RPMI7951 (cell line): Measurements from ENCODE around the gene ACIN1. TPM values are rescaled to one million over a fixed set of nuclear protein-coding genes. Genes with fewer than 3 reads are reported as not detected.

Source experiments
- DNase-seq: peaks from one replicate; pipeline ENCODE4 v3.0.0-alpha.2; 2012; ENCODE audit warnings: low read depth
- total RNA-seq: library from RNA; depleted of rRNA; stranded (reverse); fragments of >200 nt; shearing (Covaris generic); gene quantifications from 2 replicates; pipeline ENCODE4 v1.2.3, GENCODE V29; 2014

ACIN1 gene
- total RNA-seq, 1 experiment from 2014 or later, result 38.9 TPM

DNA sequence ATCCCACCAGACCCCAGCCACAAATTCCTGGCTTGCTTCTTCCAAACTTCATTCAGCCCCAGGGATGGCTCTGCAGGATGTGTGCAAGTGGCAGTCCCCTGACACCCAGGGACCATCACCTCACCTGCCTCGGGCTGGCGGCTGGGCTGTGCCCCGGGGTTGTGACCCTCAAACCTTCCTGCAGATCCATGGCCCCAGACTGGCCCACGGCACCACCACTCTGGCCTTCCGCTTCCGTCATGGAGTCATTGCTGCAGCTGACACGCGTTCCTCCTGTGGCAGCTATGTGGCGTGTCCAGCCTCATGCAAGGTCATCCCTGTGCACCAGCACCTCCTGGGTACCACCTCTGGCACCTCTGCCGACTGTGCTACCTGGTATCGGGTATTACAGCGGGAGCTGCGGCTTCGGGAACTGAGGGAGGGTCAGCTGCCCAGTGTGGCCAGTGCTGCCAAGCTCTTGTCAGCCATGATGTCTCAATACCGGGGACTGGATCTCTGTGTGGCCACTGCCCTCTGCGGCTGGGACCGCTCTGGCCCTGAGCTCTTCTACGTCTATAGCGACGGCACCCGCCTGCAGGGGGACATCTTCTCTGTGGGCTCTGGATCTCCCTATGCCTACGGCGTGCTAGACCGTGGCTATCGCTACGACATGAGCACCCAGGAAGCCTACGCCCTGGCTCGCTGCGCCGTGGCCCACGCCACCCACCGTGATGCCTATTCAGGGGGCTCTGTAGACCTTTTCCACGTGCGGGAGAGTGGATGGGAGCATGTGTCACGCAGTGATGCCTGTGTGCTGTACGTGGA, 52.6 kb downstream of the ACIN1 start, which contains the start of gene PSMB11:
PSMB11 (plus strand) TSS at position 51 of the 804 bp plus-strand sequence; CDS start at position 65, 14 bp downstream.
- DNase-seq, result no peak

DNA sequence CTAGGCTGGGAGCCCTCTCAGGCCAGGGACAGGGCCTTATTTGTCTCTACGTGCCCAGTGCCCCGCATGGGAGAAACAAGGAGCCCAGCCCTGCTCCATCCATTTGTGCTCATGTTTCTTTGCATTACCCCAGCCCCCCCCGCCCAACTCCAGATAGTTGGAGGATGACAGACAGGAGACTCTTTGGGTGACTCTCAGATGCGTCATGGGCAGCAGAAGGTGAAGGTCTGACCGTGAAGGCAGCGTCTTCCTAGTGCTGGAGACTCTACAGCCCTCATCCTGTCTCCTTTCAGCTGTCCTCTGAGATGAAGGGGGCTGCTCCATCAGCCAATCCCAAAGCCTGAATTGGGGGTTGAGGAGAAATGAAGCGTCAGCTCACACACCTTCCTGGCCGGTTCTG, 53.2 kb downstream of the ACIN1 start:
- DNase-seq, result peak; percentile 33

DNA sequence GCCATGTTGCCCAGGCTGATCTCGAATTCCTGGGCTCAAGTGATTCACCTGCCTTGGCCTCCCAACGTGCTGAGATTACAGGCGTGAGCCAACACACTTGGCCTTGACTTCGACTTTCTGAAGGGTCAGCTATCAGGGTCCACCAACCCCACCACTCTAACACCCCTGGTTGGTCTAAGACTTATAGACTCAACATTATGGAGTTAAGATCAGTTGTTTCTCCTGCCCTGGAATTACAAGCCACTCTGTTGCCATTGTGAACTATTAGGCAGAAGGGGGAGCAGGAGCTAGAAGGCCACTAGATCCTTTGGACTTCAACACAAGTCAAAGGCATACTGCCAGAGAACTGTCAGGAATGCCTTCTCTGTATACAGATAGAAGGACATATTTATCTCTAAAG, 54.8 kb downstream of the ACIN1 start:
- DNase-seq, result no peak

DNA sequence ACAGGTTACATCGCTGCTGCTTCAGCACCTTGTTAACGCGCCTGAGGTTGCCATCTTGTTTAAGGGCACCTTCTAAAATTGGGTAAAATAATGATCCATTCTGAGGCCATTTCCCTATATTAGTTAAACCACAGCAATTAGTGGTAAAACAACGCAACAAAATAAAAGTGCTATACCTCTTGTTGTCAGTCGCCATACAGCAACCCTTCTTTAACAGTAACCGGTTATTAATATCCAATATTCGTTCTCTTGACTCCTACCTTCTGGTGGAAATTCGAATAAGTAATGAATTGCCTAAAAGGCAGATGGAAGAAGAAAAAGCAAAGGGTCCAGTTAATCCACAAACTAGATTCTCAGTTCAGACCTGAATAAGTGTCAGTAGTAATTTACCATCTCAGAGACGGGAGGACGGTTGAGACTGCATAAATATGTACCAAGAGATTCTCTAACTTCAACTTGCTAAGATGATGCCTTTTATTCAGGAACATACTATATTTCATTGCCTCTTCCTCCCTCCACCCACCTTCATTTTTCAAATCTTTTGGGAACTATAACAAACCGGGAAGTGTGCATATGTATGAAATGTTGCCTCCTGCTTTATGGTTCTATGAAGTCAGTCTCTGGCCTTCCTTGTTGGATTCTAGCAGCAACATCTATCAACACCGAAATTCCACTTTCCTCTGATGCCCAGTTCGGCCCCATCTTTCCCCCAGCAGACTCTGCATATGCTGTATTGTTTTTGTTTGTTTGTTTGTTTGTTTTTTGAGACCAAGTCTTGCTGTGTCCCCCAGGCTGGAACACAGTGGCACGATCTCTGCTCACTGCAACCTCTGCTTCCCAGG, 59.4 kb downstream of the ACIN1 start:
- no peak for DNase-seq

DNA sequence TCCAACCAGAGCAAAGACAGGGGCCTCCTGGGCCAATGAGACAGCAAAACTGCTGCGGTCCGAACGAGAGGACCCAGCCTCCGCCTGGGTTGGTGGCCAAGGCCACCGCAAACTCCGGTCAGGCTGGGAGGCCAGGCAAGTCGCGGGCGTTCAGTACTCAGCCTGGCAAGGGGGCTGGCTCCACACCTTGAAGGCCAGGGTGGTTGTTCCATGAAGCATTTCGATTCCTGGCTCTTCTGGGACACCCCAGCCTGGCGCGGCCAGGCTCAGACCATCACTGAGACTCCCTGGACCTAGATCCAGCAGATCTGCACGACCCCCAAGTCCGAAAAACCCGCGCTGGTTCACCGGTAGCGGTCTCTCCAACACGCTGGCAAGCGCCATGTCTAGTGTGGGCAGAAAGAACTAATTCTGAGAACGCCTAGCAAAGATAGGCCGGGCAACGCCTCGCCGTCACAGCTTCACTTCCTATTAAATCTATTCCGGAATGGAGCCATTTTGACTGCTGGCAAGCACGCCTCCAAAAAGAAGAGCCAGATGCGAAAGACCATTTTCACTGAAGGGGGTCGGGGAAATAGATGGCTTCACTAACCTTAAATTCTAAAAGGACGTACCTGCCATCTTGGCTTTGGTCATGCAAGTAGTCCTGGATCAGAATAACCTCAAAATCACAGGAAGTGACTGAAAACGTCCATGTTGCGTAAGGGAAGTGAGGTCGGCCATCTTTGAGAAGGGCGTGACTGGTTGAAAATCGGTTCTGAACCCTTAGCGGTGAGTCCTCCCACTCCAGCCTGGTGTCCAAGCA, 60.2 kb downstream of the ACIN1 start, which contains the start of gene PSMB5:
PSMB5 (minus strand) TSS at position 403 of the 805 bp plus-strand sequence; CDS start at position 384, 19 bp downstream.
- DNase-seq, result peak; percentile 92

DNA sequence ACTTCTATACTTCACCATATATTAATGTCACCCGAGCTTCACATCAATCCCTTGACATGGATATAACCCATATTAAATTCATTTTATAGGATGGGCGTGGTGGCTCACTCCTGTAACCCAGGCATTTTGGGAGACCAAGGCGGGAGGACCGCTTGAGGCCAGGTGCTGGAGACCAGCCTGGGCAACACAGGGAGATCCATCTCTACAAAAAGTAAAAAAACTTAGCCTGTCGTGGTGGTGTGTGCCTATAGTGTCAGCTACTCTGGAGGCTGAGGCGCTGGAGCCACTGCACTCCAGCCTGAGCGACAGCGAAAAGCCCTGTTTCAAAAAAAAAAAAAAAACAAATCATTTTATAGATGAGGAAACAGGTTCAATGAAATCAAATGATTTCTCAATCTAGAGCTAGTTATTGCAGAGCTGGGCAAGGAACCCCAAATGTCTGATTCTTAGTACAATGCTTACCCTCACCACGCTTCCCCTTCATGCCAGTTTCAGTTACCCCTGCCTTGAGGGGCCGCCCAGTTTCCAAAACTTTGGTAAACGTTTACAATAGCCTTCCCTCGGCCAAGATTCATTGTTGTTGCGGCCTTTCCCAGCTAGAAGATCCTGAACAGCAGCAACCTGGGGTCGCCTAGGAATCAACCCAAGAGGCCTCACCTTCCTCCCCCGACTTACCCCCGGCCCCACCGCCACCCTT, 61.0 kb downstream of the ACIN1 start:
- DNase-seq, result no peak

DNA sequence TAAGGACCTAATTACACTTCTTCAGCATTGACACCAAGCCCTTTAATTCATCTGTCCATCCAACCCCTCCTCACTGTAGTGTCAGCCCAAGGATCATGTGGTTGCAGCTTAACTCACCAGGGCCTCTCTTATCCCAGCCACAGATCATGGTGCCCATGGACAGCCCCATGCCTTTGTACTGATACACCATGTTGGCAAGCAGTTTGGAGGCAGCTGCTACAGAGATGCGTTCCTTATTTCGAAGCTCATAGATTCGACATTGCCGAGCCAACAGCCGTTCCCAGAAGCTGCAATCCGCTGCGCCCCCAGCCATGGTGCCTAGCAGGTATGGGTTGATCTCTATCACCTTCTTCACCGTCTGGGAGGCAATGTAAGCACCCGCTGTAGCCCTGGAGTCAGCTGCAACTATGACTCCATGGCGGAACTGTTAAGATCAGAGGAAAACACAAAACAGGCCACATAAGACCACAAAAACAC, 61.6 kb downstream of the ACIN1 start:
- DNase-seq, result no peak

DNA sequence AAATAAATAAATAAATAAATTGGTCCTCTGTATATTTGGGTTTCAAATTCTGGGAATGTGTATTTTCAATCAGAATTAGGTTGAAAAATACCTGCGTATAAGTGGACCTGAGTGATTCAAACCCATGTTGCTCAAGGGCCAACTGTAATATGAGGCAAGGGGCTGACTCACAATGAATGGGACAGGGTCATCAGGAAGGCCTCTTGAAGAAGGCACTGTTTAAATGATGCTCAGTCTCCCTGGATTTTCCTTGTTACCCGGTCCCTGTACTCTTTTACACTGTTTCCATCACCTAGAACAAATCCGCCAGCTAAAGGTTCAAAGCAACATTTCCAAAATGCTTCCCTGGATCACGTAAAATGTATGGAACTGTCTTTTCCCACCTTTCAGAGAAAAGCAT, 64.0 kb downstream of the ACIN1 start:
- no peak for DNase-seq

DNA sequence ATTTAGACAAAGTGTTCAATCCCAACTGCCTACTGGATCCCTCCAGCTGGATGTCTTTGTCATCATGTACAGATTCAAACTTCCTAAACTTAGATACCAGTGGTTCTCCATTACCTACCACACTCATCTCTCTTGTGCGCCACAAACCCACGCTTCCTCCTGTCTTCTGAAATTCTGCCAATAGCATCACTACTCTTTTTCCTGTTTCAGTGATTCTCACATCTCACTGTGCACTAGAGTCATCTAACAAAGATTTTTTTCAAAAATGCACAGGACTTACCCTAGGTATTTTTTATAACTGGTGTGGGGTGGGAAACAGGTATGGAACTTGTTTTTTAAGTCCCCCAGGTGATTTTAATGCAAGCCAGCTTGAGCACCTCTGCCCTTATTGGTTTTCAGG, 66.1 kb downstream of the ACIN1 start:
- DNase-seq, result no peak

DNA sequence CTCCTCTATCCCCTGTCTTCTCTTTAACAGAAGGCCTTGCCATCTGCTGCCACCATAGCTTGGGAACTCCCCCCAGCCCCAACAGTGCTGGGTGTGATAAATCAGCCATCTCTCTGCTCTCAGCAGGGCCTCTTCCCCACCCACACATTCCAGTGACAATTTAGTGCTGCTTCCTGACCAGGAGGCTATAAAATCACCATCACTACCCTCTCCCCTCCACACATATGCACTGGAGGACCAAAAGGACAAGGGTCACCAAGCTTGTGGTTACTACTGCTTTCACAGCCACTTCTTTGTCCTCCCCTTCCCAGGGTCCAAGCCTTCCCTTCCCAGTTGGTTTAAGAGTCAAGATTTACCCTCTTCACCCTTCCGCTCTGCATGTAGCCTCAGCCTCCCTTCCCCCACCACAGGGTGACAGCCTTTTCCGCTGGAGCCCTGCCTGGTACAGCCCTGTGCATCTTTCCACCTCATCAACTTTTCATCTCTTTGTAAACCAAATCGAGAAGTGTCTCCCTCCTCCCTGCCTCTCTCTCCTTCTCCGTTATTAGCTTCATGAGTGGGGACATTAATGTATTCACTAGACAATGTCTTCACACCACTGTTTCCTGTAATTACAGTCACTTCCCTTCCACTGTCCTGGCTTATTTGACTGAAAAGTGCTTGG, 69.7 kb downstream of the ACIN1 start:
- no peak for DNase-seq

DNA sequence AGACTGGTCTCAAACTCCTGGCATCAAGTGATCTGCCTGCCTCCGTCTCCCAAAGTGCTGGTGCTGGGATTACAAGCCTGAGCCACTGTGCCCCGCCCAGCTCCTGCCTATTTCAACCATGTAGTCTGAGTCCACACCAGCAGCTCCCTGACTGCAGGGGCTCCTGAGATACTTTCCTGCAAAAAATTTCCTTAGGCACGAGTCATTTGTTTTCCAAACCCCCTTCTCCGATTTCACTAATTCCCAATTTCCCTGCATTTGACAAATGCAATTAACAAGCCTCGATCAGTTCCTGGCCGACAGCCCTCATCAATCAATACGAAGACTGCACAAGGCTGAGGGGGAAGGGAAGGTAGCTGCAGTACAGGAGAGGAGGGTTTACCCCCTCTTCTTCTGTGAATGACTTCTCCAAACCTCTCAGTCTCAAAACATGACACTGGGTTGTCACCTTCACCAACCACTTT, 70.3 kb downstream of the ACIN1 start:
- DNase-seq, result no peak

DNA sequence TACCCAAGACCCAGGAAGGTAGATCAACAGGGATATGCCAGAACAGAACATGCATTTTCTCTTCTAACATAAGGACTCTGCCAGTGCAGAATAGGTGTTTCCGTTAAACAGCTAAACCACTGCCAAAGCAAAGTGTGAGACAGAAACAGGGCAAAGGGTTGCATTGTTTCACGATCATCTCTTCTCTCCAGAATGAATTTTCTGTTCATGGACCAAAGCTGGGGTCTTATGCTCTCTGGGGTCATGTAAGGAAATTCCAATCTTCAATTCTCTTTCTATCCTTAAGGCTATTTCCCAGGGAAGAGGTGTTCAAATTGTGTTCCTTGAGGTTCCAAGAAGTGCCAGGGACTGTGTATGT, 71.2 kb downstream of the ACIN1 start:
- DNase-seq, result no peak

DNA sequence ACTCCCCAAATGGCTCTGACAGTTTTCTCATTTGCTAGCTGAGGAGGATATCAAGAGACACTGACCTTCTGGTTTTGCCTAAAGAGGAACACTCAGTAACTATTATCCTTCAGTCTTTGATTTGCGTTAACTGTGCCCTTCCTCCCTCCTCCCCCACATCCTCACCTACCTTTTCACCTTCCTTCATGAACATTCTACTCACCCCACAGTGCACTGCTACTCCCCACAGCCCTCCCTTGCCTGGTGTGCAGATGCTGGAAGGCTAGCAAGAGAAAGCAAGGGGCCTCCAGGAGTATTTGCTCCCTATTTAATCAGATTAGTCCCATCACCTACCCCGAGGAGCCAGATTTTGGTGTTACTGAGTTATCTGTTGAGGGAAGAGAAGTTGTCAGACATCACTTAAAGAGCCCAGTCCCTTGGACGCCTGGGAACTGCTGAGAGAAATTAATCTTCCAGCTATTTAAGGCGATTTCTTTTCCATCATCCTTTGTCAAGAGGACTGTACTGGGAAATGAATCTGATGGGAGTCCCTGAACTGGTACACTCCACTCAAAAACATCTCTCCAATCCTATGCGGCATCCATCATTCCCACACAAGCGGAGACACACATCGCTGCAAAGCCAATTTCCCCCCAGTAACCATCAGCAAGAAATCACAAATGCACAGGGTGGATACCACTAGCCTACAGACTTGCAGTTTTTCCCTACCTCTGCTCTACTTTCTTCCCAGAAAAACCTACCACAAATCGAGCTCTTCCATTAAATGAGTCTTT, 71.7 kb downstream of the ACIN1 start:
- DNase-seq, result no peak

DNA sequence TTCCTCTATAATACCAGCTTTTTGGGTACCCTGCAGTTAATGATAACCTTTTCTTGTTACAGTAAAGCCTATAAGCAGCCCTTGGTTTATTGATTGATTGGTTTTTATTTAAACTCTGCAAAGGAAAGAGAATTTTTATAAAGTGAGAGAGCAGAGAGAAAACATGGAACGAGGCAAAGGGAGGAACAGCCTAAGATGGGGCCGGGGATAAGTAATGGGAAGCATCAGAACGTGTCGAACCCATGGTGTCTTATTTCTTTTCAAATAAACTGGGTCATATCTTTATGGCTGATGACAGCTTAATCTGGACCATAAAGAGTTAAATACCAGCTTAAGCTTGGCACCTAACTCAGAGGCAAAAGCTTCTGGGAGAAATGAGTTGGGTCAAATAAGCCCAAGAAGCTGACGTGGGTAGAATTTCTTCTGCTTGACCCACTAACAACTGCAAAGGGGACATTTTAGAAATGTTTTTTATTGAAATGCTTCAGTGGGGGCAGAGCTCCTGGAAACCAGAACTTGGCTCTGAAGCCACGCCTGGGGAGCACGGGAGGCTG, 73.0 kb downstream of the ACIN1 start:
- DNase-seq, result no peak

DNA sequence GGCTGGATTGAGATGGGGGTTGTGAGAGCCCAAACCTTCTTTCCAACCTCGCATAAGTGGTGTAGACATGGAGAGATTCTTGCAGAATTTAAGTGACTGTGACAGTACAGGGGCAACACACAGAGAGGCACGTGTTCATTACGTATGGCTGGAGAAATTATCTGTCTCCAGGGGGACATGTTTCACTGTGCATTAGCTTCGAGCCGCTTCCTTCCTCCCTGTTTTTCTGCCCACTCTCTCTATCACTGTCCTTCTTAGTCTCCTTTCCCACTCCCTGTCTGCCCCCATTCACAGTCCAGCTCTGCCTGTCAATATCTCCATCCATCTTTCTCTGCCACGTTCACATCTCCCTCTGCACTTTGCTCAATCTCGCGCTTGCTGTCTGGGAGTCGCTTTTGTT, 73.5 kb downstream of the ACIN1 start:
- DNase-seq, result no peak

DNA sequence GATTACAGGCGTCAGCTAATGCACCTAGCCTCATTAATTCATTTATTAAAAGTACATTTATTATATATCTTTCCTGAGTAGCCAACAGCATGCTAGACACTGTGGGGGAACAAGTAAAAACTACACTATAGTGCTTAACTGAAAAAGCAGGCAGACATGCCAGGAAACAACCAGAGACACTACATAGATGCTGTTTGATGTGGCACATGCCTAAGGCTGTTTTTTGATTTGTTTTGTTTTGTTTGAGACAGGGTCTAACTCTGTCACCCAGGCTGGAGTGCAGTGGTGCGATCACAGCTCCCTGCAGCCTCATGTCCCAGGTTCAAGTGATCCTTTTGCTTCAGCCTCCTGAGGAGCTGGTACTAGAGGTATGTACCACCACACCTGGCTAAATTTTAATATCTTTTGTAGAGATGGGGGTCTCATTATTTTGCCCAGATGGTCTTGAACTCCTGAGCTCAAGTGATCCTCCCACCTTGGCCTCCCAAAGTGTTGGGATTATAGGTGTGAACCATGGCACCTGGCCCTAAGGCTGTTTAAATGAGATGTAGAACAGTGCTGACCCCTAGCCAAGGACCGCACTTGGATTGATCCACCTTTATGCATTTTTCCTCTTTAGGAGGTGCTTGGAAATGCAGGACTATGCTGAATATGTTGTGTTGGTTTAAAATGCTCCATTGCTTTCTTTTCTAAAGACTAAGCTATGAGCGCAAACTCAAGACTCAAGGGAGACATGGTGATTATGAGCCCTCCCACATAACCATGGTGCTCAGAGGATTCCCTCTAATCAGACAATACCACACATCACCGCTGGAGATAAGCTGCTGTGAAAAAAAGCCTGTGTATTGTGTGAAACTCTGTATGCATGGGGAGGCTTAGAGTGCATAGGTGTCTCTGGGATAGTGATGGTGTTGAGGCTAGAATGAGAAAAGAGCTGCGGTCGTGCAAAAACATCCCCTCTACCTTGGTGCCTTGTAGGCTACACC, 74.5 kb downstream of the ACIN1 start:
- no peak for DNase-seq

DNA sequence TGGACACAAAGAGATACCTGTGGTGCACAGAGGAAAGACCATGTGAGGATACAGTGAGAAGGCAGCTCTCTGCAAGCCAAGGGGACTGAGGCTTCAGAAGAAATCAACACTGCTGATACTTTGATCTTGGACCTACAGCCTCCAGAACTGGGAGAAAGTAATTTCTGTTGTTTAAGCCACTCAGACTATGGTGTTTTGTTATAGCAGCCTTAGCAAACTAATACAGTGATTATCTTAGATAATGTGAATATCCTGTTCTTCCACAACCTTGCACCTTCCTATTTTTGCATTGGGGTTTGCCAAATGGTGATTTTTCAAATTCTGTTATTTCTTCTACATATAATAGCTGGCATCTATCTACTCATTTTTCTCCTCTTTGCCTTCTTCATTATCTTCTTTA, 76.8 kb downstream of the ACIN1 start:
- DNase-seq, result no peak

DNA sequence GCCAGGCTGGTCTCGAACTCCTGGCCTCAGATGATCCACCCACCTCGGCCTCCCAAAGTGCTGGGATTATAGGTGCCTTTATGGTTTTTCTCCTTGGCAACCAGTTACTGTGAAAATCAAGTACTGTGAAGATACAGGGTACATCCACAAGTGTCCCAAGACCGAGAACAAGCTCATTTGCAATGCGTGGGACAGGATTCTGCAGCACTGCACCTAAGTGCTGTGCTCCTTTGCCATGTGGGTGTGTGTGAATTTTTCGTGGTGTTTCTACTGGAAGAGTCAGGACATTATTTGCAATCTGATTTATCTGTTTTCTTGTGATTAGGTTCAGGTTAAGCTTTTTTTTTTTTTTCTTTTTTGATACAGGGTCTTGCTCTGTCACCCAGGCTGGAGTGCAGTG, 77.8 kb downstream of the ACIN1 start:
- DNase-seq, result no peak
